GM12875 (cell line): ENCODE measurements around the gene AKAP13.

Experiments
- H3K4me3 ChIP-seq: one replicate; pipeline ENCODE4 v1.5.1; 2011; ENCODE audit warnings: low read depth, low read length, control low read depth
- CTCF ChIP-seq: IDR thresholded peaks from 2 replicates; pipeline ENCODE4 v1.5.1; 2011; ENCODE audit warnings: low read depth, mild to moderate bottlenecking, control low read depth, inconsistent platforms, low read length, moderate library complexity, borderline replicate concordance; ENCODE audit not compliant: insufficient read depth

The AKAP13 gene

GRCh38 chr15:85752491-85752961 lies 372.1 kb downstream of the AKAP13 start:
- no peak for TF ChIP-seq CTCF
- no peak overlapping the region for H3K4me3 ChIP-seq

- no peak for TF ChIP-seq CTCF
- no peak overlapping the region for H3K4me3 ChIP-seq
Observed at GRCh38 chr15:85753261-85753660, 372.9 kb downstream of the AKAP13 start.

GRCh38 chr15:85753791-85754452 lies 373.5 kb downstream of the AKAP13 start:
- no peak for TF ChIP-seq CTCF
- H3K4me3 ChIP-seq, result no peak overlapping the region

- TF ChIP-seq CTCF, result no peak
- H3K4me3 ChIP-seq, result no peak overlapping the region
Observed at GRCh38 chr15:85754989-85755388, 374.6 kb downstream of the AKAP13 start.

- no peak for TF ChIP-seq CTCF
- no peak overlapping the region for H3K4me3 ChIP-seq
Observed at GRCh38 chr15:85755471-85755870, 375.1 kb downstream of the AKAP13 start.

GRCh38 chr15:85755942-85756341 lies 375.5 kb downstream of the AKAP13 start:
- TF ChIP-seq CTCF, result no peak
- H3K4me3 ChIP-seq, result no peak overlapping the region

GRCh38 chr15:85756411-85757072 lies 376.1 kb downstream of the AKAP13 start:
- no peak for TF ChIP-seq CTCF
- no peak overlapping the region for H3K4me3 ChIP-seq
